Ovary (tissue), 9 donors: ENCODE results near the gene CELF4. TPM values are rescaled to one million over a fixed set of nuclear protein-coding genes. Genes with fewer than 3 reads are reported as not detected.
A peak's percentile ranks its signal among the peaks of the same experiment; 100 is the strongest.
"Not testable (repeated sequence)": the region's sequence is repeated elsewhere in the genome, so short reads cannot be mapped to it uniquely, and the experiment has no call there.

Source experiments
- DNase-seq, 5 donors: peaks; one replicate each; pipeline ENCODE4 v3.0.0-alpha.2; 2019 to 2020
- H3K27ac ChIP-seq, 2 donors: fragments of 200-600 bp; one replicate each; pipeline versions ENCODE4 v1.5.1 to v1.8.0; 2019 to 2022
- H3K27me3 ChIP-seq: fragments of 200-600 bp; one replicate; pipeline ENCODE4 v1.8.0; 2022
- H3K36me3 ChIP-seq: fragments of 200-600 bp; sonication (generic); one replicate; pipeline ENCODE4 v1.5.1; 2019
- H3K4me1 ChIP-seq: one replicate; pipeline ENCODE4 v1.8.1; 2013; ENCODE audit warnings: mild to moderate bottlenecking, moderate library complexity; ENCODE audit not compliant: insufficient read depth
- H3K4me3 ChIP-seq: fragments of 200-600 bp; sonication (generic); one replicate; pipeline ENCODE4 v1.5.1; 2017
- H3K9me3 ChIP-seq, 2 donors: fragments of 200-600 bp in 1 of 2; sonication (generic) in 1 of 2; one replicate each; pipeline versions ENCODE4 v1.5.1 to v1.8.1; 2013 to 2019; ENCODE audit warnings: mild to moderate bottlenecking in 1 of 2, moderate library complexity in 1 of 2
- EP300 ChIP-seq: sonication (generic); formaldehyde crosslinking; IDR thresholded peaks from one replicate; pipeline ENCODE4 v1.6.1; 2017; ENCODE audit warnings: antibody characterized with exemption
- POLR2A ChIP-seq: fragments of 450-650 bp; IDR thresholded peaks from one replicate; pipeline ENCODE4 v1.6.1; 2017; ENCODE audit warnings: antibody characterized with exemption, mild to moderate bottlenecking, moderate library complexity
- WGBS, 3 donors: extraction: QIAGEN DNeasy Blood & Tissue Kit in 1 of 3; methylation state at CpG; one replicate each; pipeline versions ENCODE4 v1.1.5 to v1.1.7; 2013 to 2017; 5-methylcytosine and 5-hydroxymethylcytosine counted together
- intact Hi-C, 4 donors: fragments of 100-400 bp; cut with DNase I; formaldehyde crosslinking; loops; one replicate each; pipeline versions ENCODE4 v1.11.0 to v1.15.1; 2022 to 2023
- polyA plus RNA-seq, 2 donors: library from polyadenylated mRNA; stranded (reverse); fragments of 200-250 nt in 1 of 2; fragments of 350-450 nt in 1 of 2; fragmentation: Illumina TruSeq in 1 of 2; extraction: RNeasy Lipid Tissue Mini Kit (QIAGEN cat#74804) in 1 of 2; gene quantifications; one replicate each; pipeline ENCODE4 v1.2.3, GENCODE V29; 2013 to 2014
- total RNA-seq, 7 donors: library from RNA; depleted of rRNA in 2 of 7; stranded (reverse); fragments of >200 nt in 2 of 7; fragmentation: NEBNext Ultra II Directional in 3 of 7; extraction: Animal tissue kit (Norgen Biotek cat#: 25700) in 3 of 7; gene quantifications; one replicate each; pipeline versions ENCODE4 v1.1.0 to v1.2.4, GENCODE V29; 2016 to 2023
- TF ChIP-seq, protein P1 (sequence below), 3 donors: fragments of 450-650 bp in 2 of 3; fragments of 200-600 bp in 1 of 3; IDR thresholded peaks; one replicate each; pipeline versions ENCODE4 v1.5.1 to v1.8.0; 2016 to 2022; ENCODE audit warnings: antibody characterized with exemption in 3 of 3, mild to moderate bottlenecking in 1 of 3
- donor health status: DM: no; HTN: no; CAD: no; lungs with moderate emphysema.
- donor health status: DM: no; HTN: no; CAD: no.
- donor health status: Bipolar disorder and iron deficiency.
- donor health status: DM: yes; HTN: yes; CAD: no.
- donor health status: DM: no; HTN: no; CAD: no.
- donor health status: DM: yes; HTN: yes; CAD: no.

CELF4 gene
- total and polyA plus RNA-seq, 9 donors = 0.15 to 1.6 (median 1.1) TPM; not detected in 1

- intact Hi-C loops = no loop called here
- H3K27me3 ChIP-seq = no peaks in the 10 kb centered on the region
- TF ChIP-seq, protein P1, sequence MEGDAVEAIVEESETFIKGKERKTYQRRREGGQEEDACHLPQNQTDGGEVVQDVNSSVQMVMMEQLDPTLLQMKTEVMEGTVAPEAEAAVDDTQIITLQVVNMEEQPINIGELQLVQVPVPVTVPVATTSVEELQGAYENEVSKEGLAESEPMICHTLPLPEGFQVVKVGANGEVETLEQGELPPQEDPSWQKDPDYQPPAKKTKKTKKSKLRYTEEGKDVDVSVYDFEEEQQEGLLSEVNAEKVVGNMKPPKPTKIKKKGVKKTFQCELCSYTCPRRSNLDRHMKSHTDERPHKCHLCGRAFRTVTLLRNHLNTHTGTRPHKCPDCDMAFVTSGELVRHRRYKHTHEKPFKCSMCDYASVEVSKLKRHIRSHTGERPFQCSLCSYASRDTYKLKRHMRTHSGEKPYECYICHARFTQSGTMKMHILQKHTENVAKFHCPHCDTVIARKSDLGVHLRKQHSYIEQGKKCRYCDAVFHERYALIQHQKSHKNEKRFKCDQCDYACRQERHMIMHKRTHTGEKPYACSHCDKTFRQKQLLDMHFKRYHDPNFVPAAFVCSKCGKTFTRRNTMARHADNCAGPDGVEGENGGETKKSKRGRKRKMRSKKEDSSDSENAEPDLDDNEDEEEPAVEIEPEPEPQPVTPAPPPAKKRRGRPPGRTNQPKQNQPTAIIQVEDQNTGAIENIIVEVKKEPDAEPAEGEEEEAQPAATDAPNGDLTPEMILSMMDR (IDR thresholded peaks at IDR 0.05) = no peak
- TF ChIP-seq EP300 = no peak
- no peak for TF ChIP-seq POLR2A
Measured at GRCh38 chr18:37362158-37362890, 203.3 kb downstream of the CELF4 start.

GRCh38 chr18:37361335-37362157, 204.1 kb downstream of the CELF4 start:
- no peak for DNase-seq
- Histone ChIP-seq H3K4me3 (no peak overlapping the region), H3K9me3 (no peaks in the 10 kb centered on the region), H3K27ac (no peak overlapping the region), H3K36me3 (no peaks in the 10 kb centered on the region), H3K27me3 (no peaks in the 10 kb centered on the region), H3K4me1 (peaks cover 2% of the 10 kb centered on the region)
- 76 to 86% (median 78%) methylated on average over 18 to 19 of the region's 19 CpGs for WGBS, 3 donors
- intact Hi-C loops = no loop called here
- TF ChIP-seq, protein P1 (IDR thresholded peaks at IDR 0.05) = no peak
- TF ChIP-seq POLR2A (no peak), EP300 (no peak)

More at GRCh38 chr18:37362158-37362890, 203.3 kb downstream of the CELF4 start:
- Histone ChIP-seq H3K27ac (no peak overlapping the region), H3K36me3 (no peaks in the 10 kb centered on the region), H3K4me3 (no peak overlapping the region), H3K4me1 (peaks cover 2% of the 10 kb centered on the region), H3K9me3 (no peaks in the 10 kb centered on the region)
- peak in 2 of 5 donors; percentile 32 to 49 for DNase-seq
- WGBS, 3 donors = 27 to 45% (median 35%) methylated on average over 21 of the region's 21 CpGs

GRCh38 chr18:37358061-37358460, 207.5 kb downstream of the CELF4 start:
- H3K4me3 ChIP-seq, H3K36me3 ChIP-seq, DNase-seq, H3K4me1 ChIP-seq, H3K27ac ChIP-seq, H3K27me3 ChIP-seq, H3K9me3 ChIP-seq, intact Hi-C loops: not testable (repeated sequence)
- WGBS, 3 donors = 61 to 65% (median 65%) methylated on average over 9 of the region's 9 CpGs

- Histone ChIP-seq H3K36me3 (no peaks in the 10 kb centered on the region), H3K4me3 (no peak overlapping the region), H3K27ac (no peak overlapping the region), H3K9me3 (no peaks in the 10 kb centered on the region), H3K27me3 (no peaks in the 10 kb centered on the region), H3K4me1 (no peaks in the 10 kb centered on the region)
- DNase-seq = no peak
- intact Hi-C loops = no loop called here
- 83 to 91% (median 85%) methylated on average over 3 of the region's 3 CpGs for WGBS, 3 donors
- TF ChIP-seq EP300 = no peak
- TF ChIP-seq POLR2A = no peak
- TF ChIP-seq, protein P1 (IDR thresholded peaks at IDR 0.05) = no peak
Measured at GRCh38 chr18:37355772-37356171, 209.8 kb downstream of the CELF4 start.

- H3K4me3 ChIP-seq = no peak overlapping the region
- DNase-seq = no peak
- H3K9me3 ChIP-seq = no peaks in the 10 kb centered on the region
- H3K36me3 ChIP-seq = no peaks in the 10 kb centered on the region
- WGBS, 3 donors = 79 to 85% (median 82%) methylated on average over 9 of the region's 9 CpGs
- TF ChIP-seq EP300 (no peak), POLR2A (no peak)
- TF ChIP-seq, protein P1 (IDR thresholded peaks at IDR 0.05) = no peak
- H3K27ac ChIP-seq = no peak overlapping the region
- intact Hi-C loops = no loop called here
- no peaks in the 10 kb centered on the region for H3K4me1 ChIP-seq
- H3K27me3 ChIP-seq = no peaks in the 10 kb centered on the region
Measured at GRCh38 chr18:37351110-37351509, 214.5 kb downstream of the CELF4 start.
